ENCODE measurements around the gene SLC30A2. TPM values are rescaled to one million over a fixed set of nuclear protein-coding genes. Genes with fewer than 3 reads are reported as not detected.

The SLC30A2 gene
- polyA plus RNA-seq, 2 of the 4 experiments (the other 2 are of a cell fraction): not detected

DNA sequence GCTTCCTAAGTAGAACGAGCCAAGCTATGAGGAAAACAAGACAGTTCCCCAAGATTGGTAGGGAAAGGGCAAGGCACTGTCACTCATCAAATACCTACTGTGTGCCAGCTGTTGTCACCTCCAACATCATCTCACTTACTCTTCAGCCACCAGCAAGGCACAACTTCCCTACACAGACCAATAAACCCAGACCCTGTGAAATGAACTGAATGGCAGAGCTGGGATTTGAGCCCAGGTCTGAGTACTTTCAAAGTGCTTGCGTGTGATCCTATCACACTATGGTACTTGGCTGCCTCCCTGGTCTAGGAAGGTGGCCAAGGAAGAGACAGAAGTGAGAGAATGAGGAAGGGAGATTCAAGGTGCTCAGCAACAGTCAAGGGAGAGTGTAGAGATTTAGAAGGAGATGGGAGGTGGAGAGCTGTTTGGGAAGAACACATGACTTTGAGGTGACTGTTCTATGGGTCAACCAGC, 38.2 kb upstream of the SLC30A2 start:
- DNase-seq (ENCODE audit: low read depth in 1 of 2, low spot score in 1 of 2): no peak
- peaks cover 19% of the 10 kb centered on the region for H3K4me1 ChIP-seq
- FAIRE-seq: no peak
- ATAC-seq: no peak
- no peak overlapping the region for H3K4me3 ChIP-seq
- no peak overlapping the region for H3K27ac ChIP-seq
- 54% methylated on average over 2 of the region's 2 CpGs for WGBS (ENCODE audit: missing lambda C conversion rate)
- H3K4me2 ChIP-seq: no peak overlapping the region
- POLR2A ChIA-PET: no interaction called here
- H3K9me3 ChIP-seq: no peaks in the 10 kb centered on the region
- no peak for TF ChIP-seq NPAS2 (CRISPR knock-in tag; IDR thresholded peaks at IDR 0.05; ENCODE audit: borderline replicate concordance)
- CTCF ChIA-PET: interaction anchor here (1.1 to 4.0 kb wide), 8 partner anchors 13 to 80 kb away, joined by 3 to 16 read pairs (median 4); no protein-coding TSS in a partner anchor

GRCh38 chr1:26083208-26083607, 37.3 kb upstream of the SLC30A2 start:
- H3K9me3 ChIP-seq: no peaks in the 10 kb centered on the region
- DNase-seq (ENCODE audit: low read depth in 1 of 2, low spot score in 1 of 2): peak in 1 of 2 experiments; percentile 19
- ATAC-seq: peak; percentile 68 to 70; a peak in 5 of 6 replicates
- no peak for FAIRE-seq
- H3K4me2 ChIP-seq: no peak overlapping the region
- no peak for TF ChIP-seq EP300 (IDR thresholded peaks at IDR 0.05)
- TF ChIP-seq FOXS1 (CRISPR knock-in tag; IDR thresholded peaks at IDR 0.05): no peak
- no peak for TF ChIP-seq ATOH8 (CRISPR knock-in tag; IDR thresholded peaks at IDR 0.05; ENCODE audit: low read depth)
- no peak for TF ChIP-seq JUN (IDR thresholded peaks at IDR 0.05)
- TF ChIP-seq TP53 (CRISPR knock-in tag; IDR thresholded peaks at IDR 0.05): no peak
- TF ChIP-seq ZC3H11A (IDR thresholded peaks at IDR 0.05): no peak
- TF ChIP-seq PHF8 (IDR thresholded peaks at IDR 0.05; ENCODE audit: borderline replicate concordance, low read depth): no peak
- TF ChIP-seq RNF2 (IDR thresholded peaks at IDR 0.05; ENCODE audit: borderline replicate concordance, low read depth): no peak
- ChIA-PET CTCF (interaction anchor here (0.7 to 4.0 kb wide), 9 partner anchors 14 to 1992 kb away, joined by 3 to 16 read pairs (median 4); no protein-coding TSS in a partner anchor), POLR2A (no interaction called here)
- H3K4me1 ChIP-seq: peaks cover 20% of the 10 kb centered on the region
- no peak overlapping the region for H3K27ac ChIP-seq
- WGBS (ENCODE audit: missing lambda C conversion rate): 40% methylated on average over 5 of the region's 5 CpGs
- H3K4me3 ChIP-seq: no peak overlapping the region

GRCh38 chr1:26082020-26082350, 36.1 kb upstream of the SLC30A2 start:
- no peak for FAIRE-seq
- Histone ChIP-seq H3K27ac (no peak overlapping the region), H3K9me3 (no peaks in the 10 kb centered on the region), H3K4me3 (no peak overlapping the region), H3K4me2 (no peak overlapping the region), H3K4me1 (peaks cover 20% of the 10 kb centered on the region)
- no peak for DNase-seq (ENCODE audit: low read depth in 1 of 2, low spot score in 1 of 2)
- no peak for ATAC-seq
- TF ChIP-seq BHLHE40 (IDR thresholded peaks at IDR 0.05; ENCODE audit: low read depth, low read length) (no peak), FOSL2 (IDR thresholded peaks at IDR 0.05) (no peak), FOSL2 (CRISPR knock-in tag; IDR thresholded peaks at IDR 0.05) (no peak), POLR2AphosphoS2 (conservative IDR thresholded peaks at IDR 0.05; ENCODE audit: low read length) (no peak), CHD4 (IDR thresholded peaks at IDR 0.05; ENCODE audit: borderline replicate concordance) (no peak), GATA3 (IDR thresholded peaks at IDR 0.05; ENCODE audit: borderline replicate concordance) (no peak), MAZ (IDR thresholded peaks at IDR 0.05; ENCODE audit: borderline replicate concordance, low read depth, low read length) (no peak), NR3C1 (IDR thresholded peaks at IDR 0.05) (no peak), HEYL (CRISPR knock-in tag; IDR thresholded peaks at IDR 0.05) (no peak), RFX5 (IDR thresholded peaks at IDR 0.05) (no peak), HDAC2 (IDR thresholded peaks at IDR 0.05) (no peak), EP300 (IDR thresholded peaks at IDR 0.05) (no peak), ZFP36 (IDR thresholded peaks at IDR 0.05; ENCODE audit: borderline replicate concordance, partially characterized antibody) (no peak), TP53 (CRISPR knock-in tag; IDR thresholded peaks at IDR 0.05) (no peak)
- WGBS (ENCODE audit: missing lambda C conversion rate): 39% methylated on average over 3 of the region's 3 CpGs
- ChIA-PET CTCF (no interaction called here), POLR2A (no interaction called here)

DNA sequence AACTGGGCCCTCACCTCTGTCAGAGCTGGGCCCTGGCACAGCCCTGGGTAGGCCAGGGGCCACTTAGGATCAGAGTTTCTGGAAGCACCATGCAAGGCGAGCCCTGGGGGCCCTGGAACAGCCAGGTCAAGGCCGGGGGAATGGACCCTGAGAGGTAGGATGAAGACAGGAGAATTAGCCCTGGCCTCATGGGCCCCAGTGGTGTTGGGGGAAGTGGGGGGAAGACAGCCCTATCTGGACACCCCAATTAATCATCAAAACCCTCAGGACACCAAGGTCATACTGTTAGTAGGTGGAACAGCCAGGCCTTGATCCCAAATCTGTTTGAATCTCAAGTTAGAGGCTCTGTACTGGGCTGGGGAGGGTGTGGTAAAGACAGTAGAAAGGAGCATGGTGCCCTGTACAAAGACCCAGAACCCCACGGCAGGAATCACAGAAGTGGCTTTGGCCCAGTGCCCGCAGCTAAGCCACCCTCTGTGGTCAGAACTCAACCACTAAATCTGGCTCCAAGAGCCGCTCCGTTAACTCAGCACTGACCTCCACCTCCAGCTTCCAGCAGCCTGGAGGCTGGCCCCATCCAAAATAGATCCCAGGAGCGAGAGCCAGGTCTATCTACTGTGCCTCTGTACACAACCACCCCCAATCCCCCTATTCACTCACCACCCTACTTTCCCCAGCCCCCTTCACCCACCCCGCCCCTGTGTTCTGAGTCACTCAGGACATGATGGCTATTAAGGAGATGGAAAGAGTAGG, 35.5 kb upstream of the SLC30A2 start:
- DNase-seq (ENCODE audit: low read depth in 1 of 2, low spot score in 1 of 2) (no peak), FAIRE-seq (no peak), ATAC-seq (no peak)
- POLR2A ChIA-PET: no interaction called here
- H3K4me2 ChIP-seq: no peak overlapping the region
- H3K4me1 ChIP-seq: peaks cover 20% of the 10 kb centered on the region
- H3K4me3 ChIP-seq: no peak overlapping the region
- no peak overlapping the region for H3K27ac ChIP-seq
- TF ChIP-seq CBX2 (IDR thresholded peaks at IDR 0.05; ENCODE audit: borderline replicate concordance, low read depth) (no peak), ZFP36 (IDR thresholded peaks at IDR 0.05; ENCODE audit: borderline replicate concordance, partially characterized antibody) (no peak), CBX8 (IDR thresholded peaks at IDR 0.05) (no peak), FOXS1 (CRISPR knock-in tag; IDR thresholded peaks at IDR 0.05) (no peak)
- no peaks in the 10 kb centered on the region for H3K9me3 ChIP-seq
- CTCF ChIA-PET: no interaction called here
- WGBS (ENCODE audit: missing lambda C conversion rate): 85% methylated on average over 7 of the region's 8 CpGs
